MM.1S (cell line): Measurements from ENCODE around the gene MIPEP.

Experiments used
- DNase-seq: peaks from one replicate; pipeline ENCODE4 v3.0.0-alpha.2; 2015
- H2AFZ ChIP-seq: fragments of 300-600 bp; sonication (generic); 2 replicates; pipeline ENCODE4 v1.6.0; 2016; ENCODE audit warnings: antibody characterized with exemption, low read length
- H3F3A ChIP-seq: fragments of 300-600 bp; sonication (generic); 2 replicates; pipeline ENCODE4 v1.6.1; 2016; ENCODE audit warnings: mild to moderate bottlenecking, antibody characterized with exemption, low read length, moderate library complexity, mixed read lengths; ENCODE audit not compliant: insufficient read depth
- H3K27ac ChIP-seq: fragments of 300-600 bp; sonication (generic); 2 replicates; pipeline ENCODE4 v1.5.1; 2016; ENCODE audit warnings: mild to moderate bottlenecking, low read length
- H3K27me3 ChIP-seq: fragments of 300-600 bp; sonication (generic); replicated peaks from 2 replicates; pipeline ENCODE4 v1.6.0; 2016; ENCODE audit warnings: low read length; ENCODE audit not compliant: insufficient read depth
- H3K36me3 ChIP-seq: fragments of 300-600 bp; sonication (generic); replicated peaks from 2 replicates; pipeline ENCODE4 v1.6.1; 2016; ENCODE audit warnings: mild to moderate bottlenecking, low read length, mixed read lengths; ENCODE audit not compliant: insufficient read depth
- H3K4me1 ChIP-seq: fragments of 300-600 bp; sonication (generic); 2 replicates; pipeline ENCODE4 v1.6.1; 2016; ENCODE audit warnings: low read length, mixed read lengths
- H3K4me2 ChIP-seq: fragments of 300-600 bp; sonication (generic); 2 replicates; pipeline ENCODE4 v1.6.0; 2016; ENCODE audit warnings: low read depth, low read length
- H3K4me3 ChIP-seq: fragments of 300-600 bp; sonication (generic); 2 replicates; pipeline ENCODE4 v1.5.1; 2016; ENCODE audit warnings: low read length, mixed read lengths
- H3K79me2 ChIP-seq: fragments of 300-600 bp; sonication (generic); 2 replicates; pipeline ENCODE4 v1.6.1; 2016; ENCODE audit warnings: mixed run types, low read length, mixed read lengths
- H3K9ac ChIP-seq: fragments of 300-600 bp; sonication (generic); 2 replicates; pipeline ENCODE4 v1.6.1; 2016; ENCODE audit warnings: low read length, mixed read lengths
- H3K9me2 ChIP-seq: fragments of 300-600 bp; sonication (generic); replicated peaks from 2 replicates; pipeline ENCODE4 v1.6.1; 2016; ENCODE audit warnings: mild to moderate bottlenecking, low read length, mixed read lengths; ENCODE audit not compliant: insufficient read depth
- H3K9me3 ChIP-seq: fragments of 300-600 bp; sonication (generic); replicated peaks from 2 replicates; pipeline ENCODE4 v1.6.1; 2016; ENCODE audit warnings: mild to moderate bottlenecking, low read length, mixed read lengths; ENCODE audit not compliant: insufficient read depth
- H4K20me1 ChIP-seq: fragments of 300-600 bp; sonication (generic); 2 replicates; pipeline ENCODE4 v1.6.1; 2016; ENCODE audit warnings: mild to moderate bottlenecking, low read length, moderate library complexity, mixed read lengths; ENCODE audit not compliant: insufficient read depth
- EZH2 ChIP-seq: fragments of 300-600 bp; sonication (generic); optimal IDR thresholded peaks from 2 replicates; pipeline ENCODE3; 2017; ENCODE audit warnings: low read depth, mild to moderate bottlenecking, antibody characterized with exemption, low read length, mixed read lengths
- EZH2phosphoT487 ChIP-seq: fragments of 300-600 bp; sonication (generic); IDR thresholded peaks from 2 replicates; pipeline ENCODE4 v1.6.1; 2018; ENCODE audit warnings: antibody characterized with exemption, low read length
- TF ChIP-seq, protein P1 (sequence below): fragments of 300-600 bp; sonication (generic); IDR thresholded peaks from 2 replicates; pipeline ENCODE4 v1.5.1; 2016; ENCODE audit warnings: antibody characterized with exemption, low read length, mixed read lengths

MIPEP gene

DNA sequence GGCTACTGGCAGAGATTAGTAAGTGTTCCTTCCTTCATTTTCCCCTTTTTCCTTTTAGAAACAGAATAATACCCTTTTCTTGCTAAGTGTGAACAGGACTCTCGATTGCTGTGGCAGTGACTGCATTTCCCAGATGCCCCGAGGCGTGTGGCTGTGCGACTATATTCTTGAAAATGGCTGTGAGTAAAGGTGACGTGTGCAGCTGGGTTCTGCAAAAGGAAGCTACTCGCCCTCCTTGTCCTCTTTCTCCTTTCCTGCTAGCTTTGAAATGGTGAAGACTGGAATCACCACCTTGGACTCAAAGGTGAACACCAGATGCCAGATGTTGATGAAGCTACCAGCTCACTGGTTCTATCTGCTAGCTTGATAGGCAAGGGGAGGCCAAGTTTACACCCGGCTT is 121.4 kb downstream of the MIPEP start:
- H3K27me3 ChIP-seq, result no peaks in the 10 kb centered on the region
- no peak overlapping the region for H3K4me2 ChIP-seq
- no peaks in the 10 kb centered on the region for H3K9me2 ChIP-seq
- no peaks in the 10 kb centered on the region for H3K79me2 ChIP-seq
- H3K4me3 ChIP-seq, result no peak overlapping the region
- no peaks in the 10 kb centered on the region for H3K36me3 ChIP-seq
- no peak overlapping the region for H2AFZ ChIP-seq
- H3K9ac ChIP-seq, result no peak overlapping the region
- no peaks in the 10 kb centered on the region for H3K9me3 ChIP-seq
- no peaks in the 10 kb centered on the region for H3F3A ChIP-seq
- no peak overlapping the region for H3K27ac ChIP-seq
- TF ChIP-seq EZH2phosphoT487 (no peak), EZH2 (no peak)
- TF ChIP-seq, protein P1, sequence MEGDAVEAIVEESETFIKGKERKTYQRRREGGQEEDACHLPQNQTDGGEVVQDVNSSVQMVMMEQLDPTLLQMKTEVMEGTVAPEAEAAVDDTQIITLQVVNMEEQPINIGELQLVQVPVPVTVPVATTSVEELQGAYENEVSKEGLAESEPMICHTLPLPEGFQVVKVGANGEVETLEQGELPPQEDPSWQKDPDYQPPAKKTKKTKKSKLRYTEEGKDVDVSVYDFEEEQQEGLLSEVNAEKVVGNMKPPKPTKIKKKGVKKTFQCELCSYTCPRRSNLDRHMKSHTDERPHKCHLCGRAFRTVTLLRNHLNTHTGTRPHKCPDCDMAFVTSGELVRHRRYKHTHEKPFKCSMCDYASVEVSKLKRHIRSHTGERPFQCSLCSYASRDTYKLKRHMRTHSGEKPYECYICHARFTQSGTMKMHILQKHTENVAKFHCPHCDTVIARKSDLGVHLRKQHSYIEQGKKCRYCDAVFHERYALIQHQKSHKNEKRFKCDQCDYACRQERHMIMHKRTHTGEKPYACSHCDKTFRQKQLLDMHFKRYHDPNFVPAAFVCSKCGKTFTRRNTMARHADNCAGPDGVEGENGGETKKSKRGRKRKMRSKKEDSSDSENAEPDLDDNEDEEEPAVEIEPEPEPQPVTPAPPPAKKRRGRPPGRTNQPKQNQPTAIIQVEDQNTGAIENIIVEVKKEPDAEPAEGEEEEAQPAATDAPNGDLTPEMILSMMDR, result no peak
- no peak for DNase-seq
- no peaks in the 10 kb centered on the region for H3K4me1 ChIP-seq
- H4K20me1 ChIP-seq, result no peaks in the 10 kb centered on the region

- Histone ChIP-seq H3F3A (no peaks in the 10 kb centered on the region), H2AFZ (no peak overlapping the region), H3K79me2 (no peaks in the 10 kb centered on the region), H3K36me3 (no peaks in the 10 kb centered on the region), H3K4me3 (no peak overlapping the region), H3K27me3 (no peaks in the 10 kb centered on the region), H3K27ac (no peak overlapping the region), H3K4me2 (no peak overlapping the region), H4K20me1 (no peaks in the 10 kb centered on the region), H3K9ac (no peak overlapping the region), H3K4me1 (no peaks in the 10 kb centered on the region), H3K9me3 (no peaks in the 10 kb centered on the region), H3K9me2 (no peaks in the 10 kb centered on the region)
- DNase-seq, result no peak
- TF ChIP-seq, protein P1, result no peak
- TF ChIP-seq EZH2 (no peak), EZH2phosphoT487 (no peak)
Observed at GRCh38 chr13:23766939-23767338, 122.3 kb downstream of the MIPEP start.

DNA sequence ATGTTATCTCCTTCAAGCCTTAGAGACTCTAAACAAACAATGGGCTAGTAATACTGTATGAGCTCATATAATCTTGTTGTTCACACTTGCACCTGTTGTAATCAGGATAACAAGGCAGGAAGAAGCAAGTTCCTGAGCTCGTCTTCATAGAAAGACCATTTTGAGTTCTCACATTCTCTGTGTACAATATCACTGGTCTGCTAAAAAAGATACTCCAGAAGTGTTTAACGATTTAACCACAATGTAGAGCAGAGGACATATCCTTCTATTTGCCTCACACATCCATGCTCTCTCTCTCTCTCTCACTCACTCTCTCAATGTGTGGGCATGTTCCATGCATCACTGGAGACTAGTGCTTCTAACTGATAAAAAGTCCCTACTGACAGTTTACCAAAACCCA is 122.9 kb downstream of the MIPEP start:
- no peaks in the 10 kb centered on the region for H3K9me3 ChIP-seq
- no peak for DNase-seq
- no peak overlapping the region for H3K4me2 ChIP-seq
- H4K20me1 ChIP-seq, result no peaks in the 10 kb centered on the region
- H3K9me2 ChIP-seq, result no peaks in the 10 kb centered on the region
- H2AFZ ChIP-seq, result no peak overlapping the region
- no peak overlapping the region for H3K27ac ChIP-seq
- no peaks in the 10 kb centered on the region for H3K27me3 ChIP-seq
- TF ChIP-seq EZH2phosphoT487, result no peak
- TF ChIP-seq, protein P1, result no peak
- TF ChIP-seq EZH2, result no peak
- no peaks in the 10 kb centered on the region for H3K79me2 ChIP-seq
- H3F3A ChIP-seq, result no peaks in the 10 kb centered on the region
- no peak overlapping the region for H3K4me3 ChIP-seq
- no peaks in the 10 kb centered on the region for H3K36me3 ChIP-seq
- no peak overlapping the region for H3K9ac ChIP-seq
- H3K4me1 ChIP-seq, result no peaks in the 10 kb centered on the region

GRCh38 chr13:23765531-23765930 is 123.7 kb downstream of the MIPEP start:
- Histone ChIP-seq H3K27ac (no peak overlapping the region), H3K36me3 (no peaks in the 10 kb centered on the region), H3K9me3 (no peaks in the 10 kb centered on the region), H3K9me2 (no peaks in the 10 kb centered on the region), H3K4me3 (no peak overlapping the region), H2AFZ (no peak overlapping the region), H3K9ac (no peak overlapping the region), H3K27me3 (no peaks in the 10 kb centered on the region), H3K79me2 (no peaks in the 10 kb centered on the region), H4K20me1 (no peaks in the 10 kb centered on the region), H3K4me1 (no peaks in the 10 kb centered on the region), H3F3A (no peaks in the 10 kb centered on the region), H3K4me2 (no peak overlapping the region)
- TF ChIP-seq EZH2, result no peak
- no peak for TF ChIP-seq EZH2phosphoT487
- TF ChIP-seq, protein P1, result no peak
- DNase-seq, result no peak
